HG03558 (cell line): ENCODE results near the gene PCDHGA4.
A peak's percentile ranks its signal among the peaks of the same experiment; 100 is the strongest.
"Not testable (repeated sequence)": the region's sequence is repeated elsewhere in the genome, so short reads cannot be mapped to it uniquely, and the experiment has no call there.

Experiments used
- ATAC-seq: cut with Tn5 transposase; IDR thresholded peaks from one replicate; pipeline ENCODE4 v1.9.1; 2021; ENCODE audit warnings: moderate number of reproducible peaks; ENCODE audit not compliant: unreplicated experiment; ENCODE audit errors: extremely low read depth

The PCDHGA4 gene

GRCh38 chr5:141346017-141346416, 8.8 kb upstream of the PCDHGA4 start:
- ATAC-seq = not testable (repeated sequence)

DNA sequence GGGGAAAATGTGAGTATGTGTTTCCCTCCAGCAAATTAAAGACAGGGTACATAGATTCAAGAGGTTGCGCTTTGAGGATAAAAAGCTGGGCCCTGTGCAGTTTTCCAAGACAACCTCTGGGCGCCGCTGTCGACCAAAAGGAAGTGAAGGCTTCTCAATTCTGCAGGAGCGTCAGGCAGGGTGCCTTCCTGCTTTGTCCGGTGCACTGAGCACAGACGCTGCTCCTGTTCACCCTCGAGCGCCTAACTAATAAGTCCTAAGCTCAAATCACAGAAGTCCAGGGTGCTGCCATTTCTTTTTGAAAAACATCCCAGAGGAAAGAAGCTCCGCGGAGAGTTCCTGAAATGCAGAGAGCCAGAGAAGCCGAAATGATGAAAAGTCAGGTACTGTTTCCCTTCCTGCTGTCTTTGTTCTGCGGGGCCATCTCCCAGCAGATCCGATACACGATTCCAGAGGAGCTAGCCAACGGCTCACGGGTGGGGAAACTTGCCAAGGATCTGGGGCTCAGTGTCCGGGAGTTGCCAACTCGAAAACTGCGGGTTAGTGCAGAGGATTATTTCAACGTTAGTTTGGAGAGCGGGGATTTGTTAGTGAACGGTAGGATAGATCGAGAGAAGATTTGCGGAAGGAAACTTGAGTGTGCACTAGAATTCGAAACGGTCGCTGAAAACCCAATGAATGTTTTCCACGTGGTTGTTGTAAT, 4.8 kb upstream of the PCDHGA4 start, which contains the start of gene PCDHGB1:
PCDHGB1 (plus strand) TSS at position 183 of the 703 bp plus-strand sequence; CDS start at position 345, 162 bp downstream.
- ATAC-seq = no peak

GRCh38 chr5:141351591-141351990, 3.2 kb upstream of the PCDHGA4 start:
- no peak for ATAC-seq

DNA sequence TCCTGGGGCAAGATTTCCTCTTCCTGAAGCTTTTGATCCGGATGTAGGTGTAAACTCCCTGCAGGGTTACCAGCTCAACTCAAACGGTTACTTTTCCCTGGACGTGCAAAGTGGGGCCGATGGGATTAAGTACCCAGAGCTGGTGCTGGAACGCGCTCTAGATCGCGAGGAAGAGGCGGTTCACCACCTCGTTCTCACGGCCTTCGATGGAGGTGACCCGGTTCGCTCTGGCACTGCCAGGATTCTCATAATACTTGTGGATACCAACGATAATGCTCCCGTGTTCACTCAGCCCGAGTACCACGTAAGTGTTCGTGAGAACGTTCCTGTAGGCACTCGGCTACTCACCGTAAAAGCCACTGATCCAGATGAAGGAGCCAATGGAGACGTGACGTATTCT, 820 bp downstream of the PCDHGA4 start:
- no peak for ATAC-seq

GRCh38 chr5:141356133-141356532, 1.3 kb downstream of the PCDHGA4 start:
- no peak for ATAC-seq

GRCh38 chr5:141356950-141357349, 2.1 kb downstream of the PCDHGA4 start:
- no peak for ATAC-seq

DNA sequence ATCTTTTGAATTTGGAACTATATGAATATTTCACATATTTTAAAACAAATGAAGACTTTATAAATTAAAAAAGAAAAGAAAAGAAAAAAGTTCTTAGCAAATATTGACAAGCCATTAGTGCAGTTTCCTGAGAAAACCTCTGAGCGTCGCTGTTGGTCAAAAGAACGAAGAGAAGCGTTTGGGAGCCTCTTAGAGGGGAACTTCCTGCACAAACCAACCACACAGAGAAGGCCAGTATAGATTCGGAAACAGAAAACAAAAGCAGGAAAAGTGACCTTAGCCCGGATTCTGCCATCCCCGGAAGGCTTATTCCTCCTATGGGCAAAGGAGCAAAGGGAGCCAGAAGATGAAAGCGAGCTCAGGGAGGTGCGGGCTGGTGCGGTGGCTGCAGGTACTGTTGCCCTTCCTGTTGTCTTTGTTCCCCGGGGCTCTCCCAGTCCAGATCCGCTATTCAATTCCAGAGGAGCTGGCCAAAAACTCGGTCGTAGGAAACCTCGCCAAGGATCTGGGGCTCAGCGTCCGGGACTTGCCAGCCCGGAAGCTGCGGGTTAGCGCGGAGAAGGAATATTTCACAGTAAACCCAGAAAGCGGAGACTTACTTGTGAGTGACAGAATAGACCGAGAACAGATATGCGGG, 5.1 kb downstream of the PCDHGA4 start, which contains the start of gene PCDHGB2:
PCDHGB2 (plus strand) TSS at position 205 of the 637 bp plus-strand sequence; CDS start at position 347, 142 bp downstream.
- ATAC-seq = no peak

DNA sequence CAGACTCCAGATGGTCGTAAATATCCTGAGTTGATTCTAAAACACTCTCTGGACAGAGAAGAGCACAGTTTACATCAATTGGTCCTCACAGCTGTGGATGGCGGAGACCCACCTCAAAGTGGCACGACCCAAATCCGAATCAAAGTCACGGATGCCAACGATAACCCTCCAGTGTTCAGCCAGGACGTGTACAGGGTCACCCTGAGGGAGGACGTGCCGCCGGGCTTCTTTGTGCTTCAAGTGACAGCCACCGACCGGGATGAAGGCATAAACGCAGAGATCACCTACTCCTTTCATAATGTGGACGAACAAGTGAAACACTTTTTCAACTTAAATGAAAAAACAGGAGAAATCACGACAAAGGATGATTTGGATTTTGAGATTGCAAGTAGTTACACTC, 5.9 kb downstream of the PCDHGA4 start:
- ATAC-seq = no peak

GRCh38 chr5:141362719-141363118, 7.9 kb downstream of the PCDHGA4 start:
- no peak for ATAC-seq

GRCh38 chr5:141363952-141364660, 9.3 kb downstream of the PCDHGA4 start, which contains the start of gene PCDHGA5:
PCDHGA5 (plus strand) TSS chr5:141364162; CDS start chr5:141364331, 169 bp downstream.
- no peak for ATAC-seq

DNA sequence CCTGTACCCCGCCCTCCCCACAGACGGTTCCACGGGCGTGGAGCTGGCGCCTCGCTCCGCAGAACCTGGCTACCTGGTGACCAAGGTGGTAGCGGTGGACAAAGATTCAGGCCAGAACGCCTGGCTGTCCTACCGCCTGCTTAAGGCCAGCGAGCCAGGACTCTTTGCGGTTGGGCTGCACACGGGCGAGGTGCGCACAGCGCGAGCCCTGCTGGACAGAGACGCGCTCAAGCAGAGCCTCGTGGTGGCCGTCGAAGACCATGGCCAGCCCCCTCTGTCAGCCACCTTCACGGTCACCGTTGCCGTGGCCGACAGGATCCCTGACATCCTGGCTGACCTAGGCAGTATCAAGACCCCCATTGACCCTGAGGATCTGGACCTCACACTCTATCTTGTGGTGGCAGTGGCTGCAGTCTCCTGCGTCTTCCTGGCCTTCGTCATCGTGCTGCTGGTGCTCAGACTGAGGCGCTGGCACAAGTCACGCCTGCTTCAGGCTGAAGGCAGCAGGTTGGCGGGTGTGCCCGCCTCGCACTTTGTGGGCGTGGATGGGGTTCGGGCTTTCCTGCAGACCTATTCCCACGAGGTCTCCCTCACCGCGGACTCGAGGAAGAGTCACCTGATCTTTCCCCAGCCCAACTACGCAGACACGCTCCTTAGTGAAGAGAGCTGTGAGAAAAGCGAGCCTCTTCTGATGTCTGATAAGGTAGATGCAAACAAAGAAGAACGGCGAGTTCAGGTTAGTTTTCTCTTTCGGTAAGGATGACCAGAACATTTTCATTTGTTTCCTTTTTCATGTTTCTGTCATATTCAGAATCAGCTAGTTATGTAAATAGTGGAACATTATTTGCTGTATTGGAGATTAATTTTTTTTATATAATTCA, 11.4 kb downstream of the PCDHGA4 start:
- no peak for ATAC-seq

DNA sequence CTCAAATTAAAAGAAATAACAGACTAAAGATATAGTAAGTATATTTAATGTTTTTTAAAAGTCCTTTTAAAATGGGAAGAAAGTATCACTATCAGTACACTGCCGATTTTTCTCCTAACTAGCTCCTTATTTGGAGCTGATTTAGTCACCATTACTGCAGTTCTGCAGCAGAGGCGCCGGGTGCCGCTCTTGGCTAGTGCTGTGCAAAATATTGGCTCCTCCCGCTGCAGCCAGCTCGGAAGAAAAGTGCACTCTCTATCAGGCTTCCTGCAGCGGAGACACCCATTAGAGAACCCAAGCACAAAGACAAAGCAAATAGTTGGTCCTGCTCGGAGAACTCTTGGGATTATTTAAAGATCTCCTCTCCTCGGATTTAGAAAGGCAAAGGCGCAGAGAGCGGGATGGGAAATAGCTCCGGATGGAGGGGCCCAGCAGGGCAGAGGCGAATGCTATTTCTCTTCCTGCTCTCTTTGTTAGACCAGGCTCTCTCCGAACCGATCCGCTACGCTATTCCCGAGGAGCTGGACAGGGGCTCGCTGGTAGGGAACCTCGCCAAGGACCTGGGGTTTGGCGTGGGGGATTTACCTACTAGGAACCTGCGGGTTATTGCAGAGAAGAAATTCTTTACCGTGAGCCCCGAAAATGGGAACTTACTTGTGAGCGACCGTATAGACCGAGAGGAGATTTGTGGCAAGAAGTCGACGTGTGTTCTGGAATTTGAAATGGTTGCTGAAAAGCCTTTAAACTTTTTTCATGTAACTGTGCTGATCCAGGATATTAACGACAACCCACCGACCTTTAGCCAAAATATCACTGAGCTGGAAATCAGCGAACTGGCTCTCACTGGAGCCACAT, 15.4 kb downstream of the PCDHGA4 start, which contains the start of gene PCDHGB3:
PCDHGB3 (plus strand) TSS at position 249 of the 855 bp plus-strand sequence; CDS start at position 402, 153 bp downstream.
- peak; percentile 68 for ATAC-seq

GRCh38 chr5:141371572-141372475, 17.0 kb downstream of the PCDHGA4 start:
- ATAC-seq = no peak

- no peak for ATAC-seq
These were observed 19.0 kb downstream of the PCDHGA4 start, which contains the start of gene PCDHGA6 for GRCh38 chr5:141373673-141374317. PCDHGA6 (plus strand) TSS chr5:141373891; CDS start chr5:141374084, 193 bp downstream.

GRCh38 chr5:141374627-141375026, 19.8 kb downstream of the PCDHGA4 start:
- no peak for ATAC-seq

GRCh38 chr5:141375444-141376155, 20.8 kb downstream of the PCDHGA4 start:
- not testable (repeated sequence) for ATAC-seq
